Panc1 (cell line): ENCODE results near the gene SKA2. TPM values are rescaled to one million over a fixed set of nuclear protein-coding genes. Genes with fewer than 3 reads are reported as not detected.

Experiments used
- ATAC-seq: fragments of 200-7000 bp; cut with Tn5 transposase; 2 replicates; pipeline ENCODE4 v1.9.1; 2020; ENCODE audit warnings: mild to moderate bottlenecking, moderate library complexity
- BruUV-seq: library from RNA; stranded (reverse); fragments of 400-500 nt; replicated peaks from 2 replicates; lab custom pipeline; 2021; lab: Mats Ljungman, UMichigan
- CTCF ChIA-PET: fragments of 300-600 bp; sonication (Branson Sonifier 250); formaldehyde crosslinking; loops from one replicate; lab custom pipeline; 2022; ENCODE audit warnings: antibody characterized with exemption; lab: Charles Lee
- POLR2A ChIA-PET: fragments of 300-600 bp; sonication (Branson Sonifier 250); formaldehyde crosslinking; loops from one replicate; lab custom pipeline; 2022; ENCODE audit warnings: antibody characterized with exemption; lab: Charles Lee
- DNase-seq: peaks from one replicate; pipeline ENCODE4 v3.0.0-alpha.2; 2010; ENCODE audit warnings: low read depth, low spot score
- H3K27ac ChIP-seq: 2 replicates; pipeline ENCODE4 v1.5.1; 2011; ENCODE audit warnings: mild to moderate bottlenecking, low read length, inconsistent platforms
- H3K27me3 ChIP-seq: fragments of 200-500 bp; sonication (Bioruptor generic); 2 replicates; pipeline ENCODE4 v1.6.0; 2014; ENCODE audit warnings: low read length, inconsistent platforms; ENCODE audit not compliant: control insufficient read depth, insufficient read depth
- H3K36me3 ChIP-seq: fragments of 200-500 bp; sonication (Bioruptor generic); 2 replicates; pipeline ENCODE4 v1.5.1; 2014; ENCODE audit warnings: inconsistent platforms, mild to moderate bottlenecking, low read length, moderate library complexity; ENCODE audit not compliant: control insufficient read depth, insufficient read depth
- H3K4me1 ChIP-seq: 2 replicates; pipeline ENCODE4 v1.5.1; 2011; ENCODE audit warnings: inconsistent platforms, mild to moderate bottlenecking, low read length, moderate library complexity; ENCODE audit not compliant: control insufficient read depth, insufficient read depth
- H3K4me3 ChIP-seq, 2 experiments: 2 replicates each; pipeline ENCODE4 v1.5.1; 2011 to 2012; ENCODE audit warnings: low read depth in 2 of 2, low read length in 2 of 2, mild to moderate bottlenecking in 2 of 2, inconsistent platforms in 1 of 2, moderate library complexity in 1 of 2
- H3K9me3 ChIP-seq: fragments of 200-500 bp; sonication (Bioruptor generic); 2 replicates; pipeline ENCODE4 v1.5.1; 2014; ENCODE audit warnings: low read depth, mild to moderate bottlenecking, inconsistent platforms, low read length, moderate library complexity; ENCODE audit not compliant: control insufficient read depth, insufficient read depth
- POLR2AphosphoS5 ChIP-seq: IDR thresholded peaks from 2 replicates; pipeline ENCODE4 v1.6.1; 2012; ENCODE audit warnings: mild to moderate bottlenecking, low read depth, low read length, moderate library complexity
- SIN3A ChIP-seq: IDR thresholded peaks from 2 replicates; pipeline ENCODE4 v1.6.1; 2012; ENCODE audit warnings: low read depth, mild to moderate bottlenecking, low read length, moderate library complexity, borderline replicate concordance; ENCODE audit not compliant: insufficient read depth
- TCF7L2 ChIP-seq: IDR thresholded peaks from 2 replicates; pipeline ENCODE4 v1.6.1; 2011; ENCODE audit warnings: mild to moderate bottlenecking, low read depth, low read length, inconsistent platforms
- in situ Hi-C: cut with HindIII; loops from 2 replicates; pipeline ENCODE4 v1.10.0; 2016; ENCODE audit warnings: low sequenced_read_pairs, low pct_unique_long_range_greater_than_20kb
- intact Hi-C: fragments of 100-400 bp; cut with micrococcal nuclease; formaldehyde crosslinking; loops from one replicate; pipeline ENCODE4 v1.10.0; 2022; ENCODE audit not compliant: unreplicated experiment
- total RNA-seq: library from RNA; stranded (reverse); gene quantifications from one replicate; pipeline ENCODE4 v1.2.1, GENCODE V29; 2021; ENCODE audit not compliant: unreplicated experiment
- TF ChIP-seq, protein P1 (sequence below): fragments of 450-650 bp; IDR thresholded peaks from 2 replicates; pipeline ENCODE4 v1.5.1; 2017; ENCODE audit warnings: mild to moderate bottlenecking
- TF ChIP-seq, protein P2 (sequence below), 2 experiments: IDR thresholded peaks; 2 replicates each; pipeline ENCODE4 v1.6.1; 2011 to 2012; ENCODE audit warnings: low read depth in 2 of 2, control low read depth in 1 of 2, low read length in 1 of 2, mild to moderate bottlenecking in 1 of 2, moderate library complexity in 1 of 2; ENCODE audit not compliant: insufficient read depth in 1 of 2

Gene SKA2
- total RNA-seq, 1 experiment from 2014 or later: 30.3 TPM

DNA sequence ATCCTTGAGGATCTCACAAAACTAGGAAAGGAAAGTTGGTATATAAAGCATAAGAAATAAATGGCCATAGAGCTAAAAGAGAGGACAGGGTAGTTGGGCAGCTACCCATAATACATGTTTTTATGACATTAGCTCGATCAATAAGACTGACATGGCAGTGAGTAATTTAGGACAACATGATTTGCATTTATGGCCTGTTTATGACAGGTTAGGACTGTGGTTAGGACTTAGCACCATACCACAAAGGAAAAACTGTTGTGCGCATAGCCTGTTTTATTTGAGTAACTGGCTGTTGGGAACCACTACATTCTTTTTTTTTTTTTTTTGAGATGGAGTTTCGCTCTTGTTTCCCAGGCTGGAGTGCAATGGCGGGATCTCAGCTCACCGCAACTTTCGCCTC, 30.3 kb downstream of the SKA2 start:
- ATAC-seq: no peak
- in situ Hi-C loops: no loop called here
- CTCF ChIA-PET: no interaction called here

DNA sequence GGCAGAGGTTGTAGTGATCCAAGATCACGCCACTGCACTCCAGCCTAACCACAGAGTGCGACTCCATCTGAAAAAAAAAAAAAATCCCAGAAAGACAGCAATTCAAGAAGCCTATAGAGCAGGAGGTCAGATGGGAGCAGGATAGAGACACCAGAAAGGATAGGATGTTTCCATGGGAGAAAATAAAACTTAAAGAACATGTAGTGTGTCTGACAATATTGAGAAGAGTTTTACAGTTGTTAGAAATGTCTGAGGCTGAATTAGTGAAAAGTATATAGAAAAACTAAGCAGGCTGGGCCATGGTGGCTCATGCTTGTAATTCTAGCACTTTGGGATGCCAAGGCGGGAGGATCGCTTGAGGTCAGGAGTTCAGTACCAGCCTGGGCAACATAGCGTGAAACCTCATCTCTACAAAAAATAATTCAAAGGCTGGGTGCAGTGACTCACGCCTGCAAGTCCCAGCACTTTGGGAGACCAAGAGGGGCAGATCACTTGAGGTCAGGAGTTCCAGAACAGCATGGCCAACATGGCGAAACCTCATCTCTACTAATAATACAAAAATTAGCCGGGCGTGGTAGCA, 33.0 kb downstream of the SKA2 start:
- CTCF ChIA-PET: no interaction called here
- BruUV-seq: no TSS peak
- intact Hi-C loops (no loop called here), in situ Hi-C loops (no loop called here)
- no peak overlapping the region for H3K4me3 ChIP-seq
- no peak overlapping the region for H3K27ac ChIP-seq
- no peaks in the 10 kb centered on the region for H3K4me1 ChIP-seq
- DNase-seq: no peak
- no peaks in the 10 kb centered on the region for H3K9me3 ChIP-seq
- POLR2A ChIA-PET: no interaction called here
- TF ChIP-seq SIN3A: no peak
- TF ChIP-seq, protein P1, sequence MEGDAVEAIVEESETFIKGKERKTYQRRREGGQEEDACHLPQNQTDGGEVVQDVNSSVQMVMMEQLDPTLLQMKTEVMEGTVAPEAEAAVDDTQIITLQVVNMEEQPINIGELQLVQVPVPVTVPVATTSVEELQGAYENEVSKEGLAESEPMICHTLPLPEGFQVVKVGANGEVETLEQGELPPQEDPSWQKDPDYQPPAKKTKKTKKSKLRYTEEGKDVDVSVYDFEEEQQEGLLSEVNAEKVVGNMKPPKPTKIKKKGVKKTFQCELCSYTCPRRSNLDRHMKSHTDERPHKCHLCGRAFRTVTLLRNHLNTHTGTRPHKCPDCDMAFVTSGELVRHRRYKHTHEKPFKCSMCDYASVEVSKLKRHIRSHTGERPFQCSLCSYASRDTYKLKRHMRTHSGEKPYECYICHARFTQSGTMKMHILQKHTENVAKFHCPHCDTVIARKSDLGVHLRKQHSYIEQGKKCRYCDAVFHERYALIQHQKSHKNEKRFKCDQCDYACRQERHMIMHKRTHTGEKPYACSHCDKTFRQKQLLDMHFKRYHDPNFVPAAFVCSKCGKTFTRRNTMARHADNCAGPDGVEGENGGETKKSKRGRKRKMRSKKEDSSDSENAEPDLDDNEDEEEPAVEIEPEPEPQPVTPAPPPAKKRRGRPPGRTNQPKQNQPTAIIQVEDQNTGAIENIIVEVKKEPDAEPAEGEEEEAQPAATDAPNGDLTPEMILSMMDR: no peak
- no peak for TF ChIP-seq TCF7L2
- TF ChIP-seq, protein P2, sequence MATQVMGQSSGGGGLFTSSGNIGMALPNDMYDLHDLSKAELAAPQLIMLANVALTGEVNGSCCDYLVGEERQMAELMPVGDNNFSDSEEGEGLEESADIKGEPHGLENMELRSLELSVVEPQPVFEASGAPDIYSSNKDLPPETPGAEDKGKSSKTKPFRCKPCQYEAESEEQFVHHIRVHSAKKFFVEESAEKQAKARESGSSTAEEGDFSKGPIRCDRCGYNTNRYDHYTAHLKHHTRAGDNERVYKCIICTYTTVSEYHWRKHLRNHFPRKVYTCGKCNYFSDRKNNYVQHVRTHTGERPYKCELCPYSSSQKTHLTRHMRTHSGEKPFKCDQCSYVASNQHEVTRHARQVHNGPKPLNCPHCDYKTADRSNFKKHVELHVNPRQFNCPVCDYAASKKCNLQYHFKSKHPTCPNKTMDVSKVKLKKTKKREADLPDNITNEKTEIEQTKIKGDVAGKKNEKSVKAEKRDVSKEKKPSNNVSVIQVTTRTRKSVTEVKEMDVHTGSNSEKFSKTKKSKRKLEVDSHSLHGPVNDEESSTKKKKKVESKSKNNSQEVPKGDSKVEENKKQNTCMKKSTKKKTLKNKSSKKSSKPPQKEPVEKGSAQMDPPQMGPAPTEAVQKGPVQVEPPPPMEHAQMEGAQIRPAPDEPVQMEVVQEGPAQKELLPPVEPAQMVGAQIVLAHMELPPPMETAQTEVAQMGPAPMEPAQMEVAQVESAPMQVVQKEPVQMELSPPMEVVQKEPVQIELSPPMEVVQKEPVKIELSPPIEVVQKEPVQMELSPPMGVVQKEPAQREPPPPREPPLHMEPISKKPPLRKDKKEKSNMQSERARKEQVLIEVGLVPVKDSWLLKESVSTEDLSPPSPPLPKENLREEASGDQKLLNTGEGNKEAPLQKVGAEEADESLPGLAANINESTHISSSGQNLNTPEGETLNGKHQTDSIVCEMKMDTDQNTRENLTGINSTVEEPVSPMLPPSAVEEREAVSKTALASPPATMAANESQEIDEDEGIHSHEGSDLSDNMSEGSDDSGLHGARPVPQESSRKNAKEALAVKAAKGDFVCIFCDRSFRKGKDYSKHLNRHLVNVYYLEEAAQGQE (IDR thresholded peaks at IDR 0.05; ENCODE audit: insufficient read depth in 1 of 2, low read depth in 2 of 2, low read length in 1 of 2): no peak
- TF ChIP-seq POLR2AphosphoS5: no peak
- no peak for ATAC-seq
- H3K36me3 ChIP-seq: peaks cover 2% of the 10 kb centered on the region; the same call in 1 of the 2 replicates
- H3K27me3 ChIP-seq: no peaks in the 10 kb centered on the region

More for the DNA sequence above, 30.3 kb downstream of the SKA2 start:
- POLR2A ChIA-PET: interaction anchor here (1.3 kb wide), 1 partner anchor 14 kb away, joined by 8 read pairs; no protein-coding TSS in a partner anchor
- BruUV-seq: no TSS peak
- no peak overlapping the region for H3K27ac ChIP-seq
- peaks cover under 1% of the 10 kb centered on the region; the same call in 1 of the 2 replicates for H3K36me3 ChIP-seq
- no peaks in the 10 kb centered on the region for H3K27me3 ChIP-seq
- intact Hi-C loops: no loop called here
- TF ChIP-seq POLR2AphosphoS5 (no peak), SIN3A (no peak)
- TF ChIP-seq, protein P1: no peak
- TF ChIP-seq, protein P2 (IDR thresholded peaks at IDR 0.05; ENCODE audit: insufficient read depth in 1 of 2, low read depth in 2 of 2, low read length in 1 of 2): no peak
- H3K4me3 ChIP-seq: no peak overlapping the region
- H3K9me3 ChIP-seq: no peaks in the 10 kb centered on the region
- no peak for DNase-seq
- no peaks in the 10 kb centered on the region for H3K4me1 ChIP-seq
